IMR-90 (cell line): ENCODE results near the gene RASSF3. TPM values are rescaled to one million over a fixed set of nuclear protein-coding genes. Genes with fewer than 3 reads are reported as not detected.

Experiments
- ATAC-seq: fragments of 200-7000 bp; cut with Tn5 transposase; 2 replicates; pipeline ENCODE4 v1.9.1; 2020; ENCODE audit warnings: low read depth, mild to moderate bottlenecking, moderate library complexity
- BruUV-seq: library from RNA; stranded (reverse); fragments of 400-500 nt; replicated peaks from 2 replicates; lab custom pipeline; 2021; lab: Mats Ljungman, UMichigan
- CTCF ChIA-PET: fragments of 300-600 bp; formaldehyde crosslinking; extraction: SDS; loops from one replicate; lab custom pipeline; 2021; ENCODE audit warnings: antibody characterized with exemption; lab: Yijun Ruan, JAX
- POLR2A ChIA-PET: fragments of 300-600 bp; sonication (Branson Sonifier 250); formaldehyde crosslinking; loops from one replicate; lab custom pipeline; 2022; ENCODE audit warnings: antibody characterized with exemption; ENCODE audit not compliant: unreplicated experiment; lab: Charles Lee
- DNase-seq: peaks from one replicate; pipeline ENCODE4 v3.0.0; 2013
- H2AFZ ChIP-seq: replicated peaks from 2 replicates; pipeline ENCODE3; 2013; ENCODE audit warnings: low read length, mild to moderate bottlenecking; ENCODE audit not compliant: poor library complexity
- H2AK5ac ChIP-seq: 2 replicates; pipeline ENCODE4 v1.6.1; 2013; ENCODE audit warnings: low read depth, low read length, inconsistent platforms
- H2AK9ac ChIP-seq: replicated peaks from 2 replicates; pipeline ENCODE3; 2013; ENCODE audit warnings: mild to moderate bottlenecking, low read depth, low read length, moderate library complexity; ENCODE audit not compliant: poor library complexity
- H2BK120ac ChIP-seq: 2 replicates; pipeline ENCODE4 v1.6.1; 2013; ENCODE audit warnings: low read depth, low read length, inconsistent platforms
- H2BK15ac ChIP-seq: 3 replicates; pipeline ENCODE4 v1.6.1; 2013; ENCODE audit warnings: low read depth, low read length, inconsistent platforms
- H2BK20ac ChIP-seq: 2 replicates; pipeline ENCODE4 v1.6.1; 2013; ENCODE audit warnings: low read depth, mild to moderate bottlenecking, inconsistent platforms, low read length, moderate library complexity
- H2BK5ac ChIP-seq: 2 replicates; pipeline ENCODE4 v1.6.1; 2013; ENCODE audit warnings: mild to moderate bottlenecking, low read depth, low read length, inconsistent platforms; ENCODE audit not compliant: poor library complexity, severe bottlenecking
- H3K14ac ChIP-seq: replicated peaks from 2 replicates; pipeline ENCODE4 v1.6.1; 2013; ENCODE audit warnings: low read depth, low read length, inconsistent platforms
- H3K18ac ChIP-seq: 2 replicates; pipeline ENCODE4 v1.6.1; 2013; ENCODE audit warnings: low read depth, low read length, control low read depth
- H3K23ac ChIP-seq: 2 replicates; pipeline ENCODE4 v1.6.1; 2013; ENCODE audit warnings: low read depth, low read length, inconsistent platforms
- H3K27ac ChIP-seq: 2 replicates; pipeline ENCODE4 v1.5.1; 2013; ENCODE audit warnings: mild to moderate bottlenecking, control low read depth, low read length; ENCODE audit not compliant: insufficient read depth
- H3K27me3 ChIP-seq: 2 replicates; pipeline ENCODE4 v1.6.1; 2013; ENCODE audit warnings: low read length; ENCODE audit not compliant: control insufficient read depth, insufficient read depth
- H3K36me3 ChIP-seq: 2 replicates; pipeline ENCODE4 v1.6.1; 2013; ENCODE audit warnings: low read length, mixed read lengths; ENCODE audit not compliant: control insufficient read depth, insufficient read depth
- H3K4ac ChIP-seq: 2 replicates; pipeline ENCODE4 v1.6.1; 2013; ENCODE audit warnings: low read depth, low read length, inconsistent platforms
- H3K4me1 ChIP-seq: 2 replicates; pipeline ENCODE4 v1.6.1; 2013; ENCODE audit warnings: low read length, mixed read lengths; ENCODE audit not compliant: control insufficient read depth, insufficient read depth
- H3K4me2 ChIP-seq: 2 replicates; pipeline ENCODE4 v1.6.1; 2013; ENCODE audit warnings: low read depth, mild to moderate bottlenecking, control low read depth, low read length, moderate library complexity
- H3K4me3 ChIP-seq: 2 replicates; pipeline ENCODE4 v1.5.1; 2013; ENCODE audit warnings: low read depth, mild to moderate bottlenecking, control low read depth, low read length, moderate library complexity; ENCODE audit not compliant: insufficient read depth
- H3K56ac ChIP-seq: 2 replicates; pipeline ENCODE4 v1.6.1; 2013; ENCODE audit warnings: low read length, inconsistent platforms; ENCODE audit not compliant: insufficient read depth; ENCODE audit errors: extremely low read depth
- H3K79me1 ChIP-seq, 2 experiments: 2 replicates each; pipeline ENCODE4 v1.6.1; 2013; ENCODE audit warnings: low read length in 2 of 2, inconsistent platforms in 1 of 2, low read depth in 1 of 2
- H3K9ac ChIP-seq: 2 replicates; pipeline ENCODE4 v1.6.1; 2013; ENCODE audit warnings: low read depth, low read length, control low read depth
- H3K9me1 ChIP-seq: 2 replicates; pipeline ENCODE4 v1.6.1; 2013; ENCODE audit warnings: low read length, inconsistent platforms; ENCODE audit not compliant: insufficient read depth
- H3K9me3 ChIP-seq: 2 replicates; pipeline ENCODE4 v1.6.1; 2013; ENCODE audit warnings: low read length; ENCODE audit not compliant: control insufficient read depth, insufficient read depth
- H4K20me1 ChIP-seq: 2 replicates; pipeline ENCODE4 v1.6.1; 2013; ENCODE audit warnings: low read length, inconsistent platforms; ENCODE audit not compliant: insufficient read depth
- H4K5ac ChIP-seq: 2 replicates; pipeline ENCODE4 v1.6.1; 2013; ENCODE audit warnings: mild to moderate bottlenecking, low read depth, low read length, control low read depth
- H4K8ac ChIP-seq, 2 experiments: 2 replicates each; pipeline ENCODE4 v1.6.1; 2013; ENCODE audit warnings: low read depth in 2 of 2, low read length in 2 of 2, control low read depth in 1 of 2, inconsistent platforms in 1 of 2
- H4K91ac ChIP-seq: 2 replicates; pipeline ENCODE4 v1.6.1; 2013; ENCODE audit warnings: low read depth, low read length, inconsistent platforms; ENCODE audit not compliant: insufficient read depth
- BHLHE40 ChIP-seq: fragments of 150-350 bp; IDR thresholded peaks from 2 replicates; pipeline ENCODE4 v1.6.1; 2016; ENCODE audit warnings: mild to moderate bottlenecking, low read depth, low read length
- CEBPB ChIP-seq: IDR thresholded peaks from 2 replicates; pipeline ENCODE4 v1.6.1; 2012; ENCODE audit warnings: low read depth, low read length, improper control_type of control experiment
- CHD1 ChIP-seq: IDR thresholded peaks from 2 replicates; pipeline ENCODE4 v1.6.1; 2012; ENCODE audit warnings: low read depth, low read length, improper control_type of control experiment
- CTCF ChIP-seq: conservative IDR thresholded peaks from 2 replicates; pipeline ENCODE4 v1.5.1; 2012; ENCODE audit warnings: mild to moderate bottlenecking, low read depth, low read length, improper control_type of control experiment
- ELK1 ChIP-seq: fragments of 150-350 bp; IDR thresholded peaks from 2 replicates; pipeline ENCODE4 v1.6.1; 2016; ENCODE audit warnings: low read depth, mild to moderate bottlenecking, low read length, moderate library complexity, borderline replicate concordance
- FOS ChIP-seq: fragments of 150-350 bp; IDR thresholded peaks from 2 replicates; pipeline ENCODE4 v1.6.1; 2016; ENCODE audit warnings: low read depth, low read length
- MAFK ChIP-seq: IDR thresholded peaks from 2 replicates; pipeline ENCODE4 v1.6.1; 2012; ENCODE audit warnings: low read depth, low read length, improper control_type of control experiment
- MXI1 ChIP-seq: IDR thresholded peaks from 2 replicates; pipeline ENCODE4 v1.6.1; 2012; ENCODE audit warnings: low read depth, mild to moderate bottlenecking, low read length, moderate library complexity, borderline replicate concordance
- NFE2L2 ChIP-seq: fragments of 150-350 bp; IDR thresholded peaks from 2 replicates; pipeline ENCODE4 v1.6.1; 2016; ENCODE audit warnings: low read depth, mild to moderate bottlenecking, low read length
- POLR2A ChIP-seq: IDR thresholded peaks from 2 replicates; pipeline ENCODE4 v1.6.1; 2012; ENCODE audit warnings: mild to moderate bottlenecking, low read depth, low read length
- RAD21 ChIP-seq: IDR thresholded peaks from 2 replicates; pipeline ENCODE4 v1.6.1; 2012; ENCODE audit warnings: low read length, improper control_type of control experiment
- RCOR1 ChIP-seq: IDR thresholded peaks from 2 replicates; pipeline ENCODE4 v1.6.1; 2012; ENCODE audit warnings: mild to moderate bottlenecking, low read length, improper control_type of control experiment; ENCODE audit not compliant: insufficient replicate concordance
- RFX5 ChIP-seq: IDR thresholded peaks from 2 replicates; pipeline ENCODE4 v1.8.0; 2012; ENCODE audit warnings: low read depth, mild to moderate bottlenecking, low read length, moderate library complexity
- SMC3 ChIP-seq: fragments of 150-350 bp; IDR thresholded peaks from 2 replicates; pipeline ENCODE4 v1.6.1; 2016; ENCODE audit warnings: low read depth, mild to moderate bottlenecking, antibody characterized with exemption, low read length, moderate library complexity
- USF2 ChIP-seq: fragments of 150-350 bp; IDR thresholded peaks from 2 replicates; pipeline ENCODE4 v1.6.1; 2017; ENCODE audit warnings: mild to moderate bottlenecking, antibody characterized with exemption, low read length, low read depth
- WGBS, 2 experiments: methylation state at CpG; one replicate each; pipeline versions ENCODE4 v1.1.5 to v1.1.7; 2013; ENCODE audit warnings: missing lambda C conversion rate in 2 of 2; ENCODE audit not compliant: insufficient read length in 1 of 2; ENCODE audit errors: extremely low coverage in 2 of 2; 5-methylcytosine and 5-hydroxymethylcytosine counted together
- dilution Hi-C: fragments of 300-500 bp; cut with HindIII; formaldehyde crosslinking; loops from one replicate; pipeline ENCODE4 v1.14.3; 2018; ENCODE audit warnings: low sequenced_read_pairs; ENCODE audit not compliant: unreplicated experiment
- in situ Hi-C: fragments of 300-500 bp; cut with MboI; formaldehyde crosslinking; loops from 3 replicates; pipeline ENCODE4 v1.14.3; 2019; ENCODE audit warnings: low sequenced_read_pairs, inconsistent platforms, mixed read lengths
- intact Hi-C: fragments of 100-400 bp; cut with micrococcal nuclease; formaldehyde crosslinking; loops from 2 replicates; pipeline ENCODE4 v1.10.0; 2022
- polyA plus RNA-seq, 3 experiments: library from polyadenylated mRNA; depleted of rRNA; stranded (reverse); fragments of >200 nt; gene quantifications; 2 replicates each; pipeline ENCODE4 v1.2.3, GENCODE V29; 2012; ENCODE audit warnings: low replicate concordance in 1 of 3
- total RNA-seq: library from RNA; depleted of rRNA; stranded (reverse); fragments of >200 nt; gene quantifications from 2 replicates; pipeline ENCODE4 v1.2.3, GENCODE V29; 2012

The RASSF3 gene
- total and polyA plus RNA-seq, 2 of the 4 experiments (the other 2 are of a cell fraction): 18.7 to 39.3 TPM

GRCh38 chr12:64736771-64737170 is 126.5 kb downstream of the RASSF3 start:
- no peak overlapping the region for H2BK120ac ChIP-seq
- no CpG with 5 or more reads among the region's 1 CpG for WGBS, 2 experiments
- dilution Hi-C loops: no loop called here

More at GRCh38 chr12:64736771-64737170, 126.5 kb downstream of the RASSF3 start:
- ChIA-PET POLR2A (no interaction called here), CTCF (interaction anchor here (1.6 kb wide), 1 partner anchor 7 kb away, joined by 5 read pairs; no protein-coding TSS in a partner anchor)
- no peak overlapping the region for H4K91ac ChIP-seq
- no peak for TF ChIP-seq MXI1
- TF ChIP-seq FOS: no peak
- no peak for TF ChIP-seq BHLHE40
- no peak for TF ChIP-seq MAFK
- TF ChIP-seq RAD21: no peak
- no peak for TF ChIP-seq CEBPB
- no peak for TF ChIP-seq NFE2L2
- no peak for TF ChIP-seq RFX5
- no peak for TF ChIP-seq POLR2A
- TF ChIP-seq CTCF: no peak
- no peak for TF ChIP-seq USF2
- TF ChIP-seq RCOR1: no peak
- no peak for TF ChIP-seq ELK1
- TF ChIP-seq CHD1: no peak
- no peak for TF ChIP-seq SMC3
- no peak for ATAC-seq
- no peak overlapping the region for H3K23ac ChIP-seq
- peaks cover 3% of the 10 kb centered on the region for H3K4me1 ChIP-seq
- DNase-seq: no peak
- no peak overlapping the region for H3K4ac ChIP-seq
- no peaks in the 10 kb centered on the region for H3K27me3 ChIP-seq
- H2BK20ac ChIP-seq: no peak overlapping the region
- H2BK15ac ChIP-seq: no peak overlapping the region
- H3K4me2 ChIP-seq: no peak overlapping the region
- BruUV-seq: no TSS peak
- peaks cover 34% of the 10 kb centered on the region for H3K36me3 ChIP-seq
- H4K5ac ChIP-seq: no peak overlapping the region
- 0 out of 4 replicates have a peak, but pooled peaks cover 0 to 7% of the 10 kb centered on the region in 2 experiments for H3K79me1 ChIP-seq
- peaks cover 10% of the 10 kb centered on the region for H3K9me1 ChIP-seq
- H3K4me3 ChIP-seq: no peak overlapping the region
- H3K18ac ChIP-seq: no peak overlapping the region
- no peaks in the 10 kb centered on the region for H4K20me1 ChIP-seq
- H3K14ac ChIP-seq: no peak overlapping the region
- in situ Hi-C loops: no loop called here
- no peak overlapping the region for H3K56ac ChIP-seq
- H2BK5ac ChIP-seq: no peak overlapping the region
- no peak overlapping the region for H3K27ac ChIP-seq
- H2AK5ac ChIP-seq: no peak overlapping the region
- no peak overlapping the region for H2AFZ ChIP-seq
- H4K8ac ChIP-seq: no peak overlapping the region
- no peak overlapping the region for H3K9ac ChIP-seq
- no peaks in the 10 kb centered on the region for H3K9me3 ChIP-seq
- H2AK9ac ChIP-seq: no peak overlapping the region
- intact Hi-C loops: no loop called here
